ENCODE results near the gene CACNA2D3.

The CACNA2D3 gene

DNA sequence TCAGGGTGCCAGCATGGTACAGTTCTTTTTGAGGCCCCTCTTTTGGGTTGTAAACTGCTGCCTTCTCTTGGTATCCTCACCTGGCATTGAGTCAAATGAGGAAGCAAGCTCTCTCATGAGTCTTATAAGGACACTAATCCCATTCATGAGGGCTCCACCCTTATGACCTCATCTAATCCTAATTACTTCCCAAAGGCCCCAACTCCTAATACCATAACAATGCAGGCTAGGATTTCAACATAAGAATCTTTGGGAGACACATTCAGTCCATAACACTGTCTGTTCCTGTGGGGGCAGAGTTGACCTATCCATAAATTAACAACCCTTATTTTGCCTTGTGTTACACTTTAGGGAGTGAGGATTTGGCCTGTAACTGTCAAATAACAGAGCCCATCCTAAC, 527.2 kb downstream of the CACNA2D3 start:
- no peak overlapping the region for H3K27ac ChIP-seq
- TF ChIP-seq ZFX (IDR thresholded peaks at IDR 0.05; ENCODE audit: borderline replicate concordance) (no peak), CTCF (IDR thresholded peaks at IDR 0.05) (no peak)

GRCh38 chr3:54653456-54654195, 531.3 kb downstream of the CACNA2D3 start:
- no peak overlapping the region for H3K27ac ChIP-seq
- TF ChIP-seq ZFX (IDR thresholded peaks at IDR 0.05; ENCODE audit: borderline replicate concordance) (no peak), CTCF (IDR thresholded peaks at IDR 0.05) (no peak)

- no peak for TF ChIP-seq CTCF (IDR thresholded peaks at IDR 0.05)
- no peak for TF ChIP-seq ZFX (IDR thresholded peaks at IDR 0.05; ENCODE audit: borderline replicate concordance)
- H3K27ac ChIP-seq = no peak overlapping the region
Measured at GRCh38 chr3:54654776-54655175, 532.4 kb downstream of the CACNA2D3 start.

- no peak for TF ChIP-seq ZFX (IDR thresholded peaks at IDR 0.05; ENCODE audit: borderline replicate concordance)
- no peak for TF ChIP-seq CTCF (IDR thresholded peaks at IDR 0.05)
- H3K27ac ChIP-seq = no peak overlapping the region
Measured at GRCh38 chr3:54659347-54659746, 537.0 kb downstream of the CACNA2D3 start.

GRCh38 chr3:54660714-54661132, 538.4 kb downstream of the CACNA2D3 start:
- H3K27ac ChIP-seq = no peak overlapping the region

DNA sequence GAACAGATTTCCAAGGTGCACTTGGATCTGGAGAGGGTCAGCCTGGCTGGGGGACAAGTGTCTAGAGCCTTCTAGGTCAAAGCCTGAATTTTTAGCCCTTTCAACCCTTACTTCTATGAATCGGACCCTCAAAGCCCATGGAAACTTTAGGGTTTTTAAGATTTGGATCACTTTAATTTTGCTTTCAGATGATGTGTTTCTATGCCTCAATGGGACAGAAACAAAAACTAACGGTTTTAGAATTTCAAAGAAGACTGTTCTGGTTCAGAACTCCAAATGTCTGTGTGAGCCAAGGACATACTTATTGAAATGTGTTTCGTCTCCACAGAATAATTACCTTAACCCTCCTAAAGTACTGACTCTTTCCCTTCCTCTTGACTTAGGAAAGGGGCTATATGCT, 538.8 kb downstream of the CACNA2D3 start:
- TF ChIP-seq ZFX (IDR thresholded peaks at IDR 0.05; ENCODE audit: borderline replicate concordance) (no peak), CTCF (IDR thresholded peaks at IDR 0.05) (no peak)
- H3K27ac ChIP-seq = no peak overlapping the region

More at GRCh38 chr3:54660714-54661132, 538.4 kb downstream of the CACNA2D3 start:
- no peak for TF ChIP-seq CTCF (IDR thresholded peaks at IDR 0.05)
- TF ChIP-seq ZFX (IDR thresholded peaks at IDR 0.05; ENCODE audit: borderline replicate concordance) = no peak

- TF ChIP-seq ZFX (IDR thresholded peaks at IDR 0.05; ENCODE audit: borderline replicate concordance) (no peak), CTCF (IDR thresholded peaks at IDR 0.05) (no peak)
- H3K27ac ChIP-seq = no peak overlapping the region
Measured at GRCh38 chr3:54663501-54664011, 541.2 kb downstream of the CACNA2D3 start.
